ENCODE results near the gene KNOP1. TPM values are rescaled to one million over a fixed set of nuclear protein-coding genes. Genes with fewer than 3 reads are reported as not detected.
A peak's percentile ranks its signal among the peaks of the same experiment; 100 is the strongest.

Gene KNOP1
- total and polyA plus RNA-seq, 2 of the 13 experiments (the other 11 are each of a cell fraction or from before 2014, with no cell fraction given), result 21.2 to 57.5 TPM

GRCh38 chr16:19717741-19718623, at the start of gene KNOP1, which contains the start of gene IQCK (continued):
- no peak for TF ChIP-seq CTCF (CRISPR knock-in tag; IDR thresholded peaks at IDR 0.05)
- no peak for TF ChIP-seq ONECUT2 (CRISPR knock-in tag; IDR thresholded peaks at IDR 0.05)
- no peak for TF ChIP-seq TCF12 (IDR thresholded peaks at IDR 0.05)
- TF ChIP-seq TCF12 (CRISPR knock-in tag; IDR thresholded peaks at IDR 0.05), result peak; percentile 86
- peak; percentile 95 for TF ChIP-seq ZBTB46 (CRISPR knock-in tag; IDR thresholded peaks at IDR 0.05; ENCODE audit: borderline replicate concordance)
- TF ChIP-seq RFX1 (IDR thresholded peaks at IDR 0.05), result peak; percentile 91
- TF ChIP-seq RELA (CRISPR knock-in tag; IDR thresholded peaks at IDR 0.05), result peak; percentile 83; the same call in 1 of the 2 replicates
- TF ChIP-seq MAFF (IDR thresholded peaks at IDR 0.05; ENCODE audit: low read depth, low read length), result no peak; the same call in 1 of the 2 replicates
- peak; percentile 96 for TF ChIP-seq ZNF225 (CRISPR knock-in tag; IDR thresholded peaks at IDR 0.05)
- no peak for TF ChIP-seq AHDC1 (CRISPR knock-in tag; IDR thresholded peaks at IDR 0.05; ENCODE audit: borderline replicate concordance)
- TF ChIP-seq MED13 (CRISPR knock-in tag; IDR thresholded peaks at IDR 0.05), result peak; percentile 95
- TF ChIP-seq REXO4 (CRISPR knock-in tag; IDR thresholded peaks at IDR 0.05; ENCODE audit: borderline replicate concordance), result peak; percentile 77; the same call in 1 of the 2 replicates
- TF ChIP-seq HOXA3 (CRISPR knock-in tag; IDR thresholded peaks at IDR 0.05), result peak; percentile 99
- TF ChIP-seq MXD3 (CRISPR knock-in tag; IDR thresholded peaks at IDR 0.05), result peak; percentile 99
- TF ChIP-seq SOX13 (IDR thresholded peaks at IDR 0.05), result no peak
- TF ChIP-seq SOX13 (CRISPR knock-in tag; conservative IDR thresholded peaks at IDR 0.05 in 1 of 2, IDR thresholded peaks at IDR 0.05 in 1 of 2), result no peak; a peak in 1 of 4 replicates
- no peak for TF ChIP-seq NFIB (CRISPR knock-in tag; IDR thresholded peaks at IDR 0.05; ENCODE audit: borderline replicate concordance)
- peak; percentile 84 for TF ChIP-seq ZNF563 (CRISPR knock-in tag; IDR thresholded peaks at IDR 0.05)
- no peak for TF ChIP-seq MAFK (conservative IDR thresholded peaks at IDR 0.05 in 1 of 2, IDR thresholded peaks at IDR 0.05 in 1 of 2; ENCODE audit: low read length in 2 of 2)

Data from HepG2 (cell line).